ENCODE data around the gene DPF1. TPM values are rescaled to one million over a fixed set of nuclear protein-coding genes. Genes with fewer than 3 reads are reported as not detected.

The DPF1 gene
- total and polyA plus RNA-seq, 2 donors from 2014 or later = not detected

GRCh38 chr19:38162094-38162493, 61.9 kb downstream of the DPF1 start:
- Histone ChIP-seq H3K27ac (ENCODE audit: low read depth in 2 of 2, low read length in 2 of 2) (no peak overlapping the region), H3K4me3 (ENCODE audit: low read length in 3 of 3) (no peak overlapping the region), H3K36me3 (ENCODE audit: control insufficient read depth in 2 of 3, insufficient read depth in 3 of 3, low read length in 3 of 3) (peaks cover 3 to 28% (median 15%) of the 10 kb centered on the region in 3 donors), H3K9me3 (ENCODE audit: control insufficient read depth in 2 of 3, insufficient read depth in 1 of 3, low read length in 3 of 3) (peaks cover 0 to 7% (median 0%) of the 10 kb centered on the region in 3 donors), H3K4me1 (ENCODE audit: control insufficient read depth in 2 of 3, insufficient read depth in 2 of 3, low read depth in 1 of 3, low read length in 3 of 3) (no peaks in the 10 kb centered on the region), H3K27me3 (ENCODE audit: control insufficient read depth, insufficient read depth, low read length) (no peaks in the 10 kb centered on the region), H3K9ac (ENCODE audit: low read length in 3 of 3) (no peak overlapping the region)
- DNase-seq (no peak), FAIRE-seq (no peak)
- no peak for TF ChIP-seq CTCF (IDR thresholded peaks at IDR 0.05; ENCODE audit: borderline replicate concordance, extremely low read depth, insufficient read depth)
- intact Hi-C loops (cut with DNase I) = no loop called here

Other genes starting within 250 kb of the DPF1 start
- 66.0 TPM for gene PPP1R14A, start 32.2 kb upstream of the DPF1 start, total RNA-seq
- gene PPP1R14A, start 32.2 kb upstream of the DPF1 start, polyA plus RNA-seq (ENCODE audit: insufficient read depth, low read depth, low replicate concordance) = 69.9 TPM
- 381 TPM for gene SPINT2, start 40.4 kb upstream of the DPF1 start, total RNA-seq
- gene SPINT2, start 40.4 kb upstream of the DPF1 start, polyA plus RNA-seq (ENCODE audit: insufficient read depth, low read depth, low replicate concordance) = 425 TPM
- gene C19orf33, start 80.0 kb upstream of the DPF1 start, total RNA-seq = 43.9 TPM
- 40.3 TPM for gene C19orf33, start 80.0 kb upstream of the DPF1 start, polyA plus RNA-seq (ENCODE audit: insufficient read depth, low read depth, low replicate concordance)
- 30.3 TPM for gene YIF1B, start 91.7 kb upstream of the DPF1 start, total RNA-seq
- gene YIF1B, start 91.7 kb upstream of the DPF1 start, polyA plus RNA-seq (ENCODE audit: insufficient read depth, low read depth, low replicate concordance) = 62.7 TPM
- 7.2 TPM for gene KCNK6, start 95.6 kb upstream of the DPF1 start, total RNA-seq
- 2.2 TPM for gene KCNK6, start 95.6 kb upstream of the DPF1 start, polyA plus RNA-seq (ENCODE audit: insufficient read depth, low read depth, low replicate concordance)
- 9.6 TPM for gene CATSPERG, start 111.6 kb upstream of the DPF1 start, total RNA-seq
- gene CATSPERG, start 111.6 kb upstream of the DPF1 start, polyA plus RNA-seq (ENCODE audit: insufficient read depth, low read depth, low replicate concordance) = 6.0 TPM
- gene PSMD8, start 150.3 kb upstream of the DPF1 start, total RNA-seq = 126 TPM
- 217 TPM for gene PSMD8, start 150.3 kb upstream of the DPF1 start, polyA plus RNA-seq (ENCODE audit: insufficient read depth, low read depth, low replicate concordance)
- 1.6 TPM for gene GGN, start 163.8 kb upstream of the DPF1 start, total RNA-seq
- 0.92 TPM for gene GGN, start 163.8 kb upstream of the DPF1 start, polyA plus RNA-seq (ENCODE audit: insufficient read depth, low read depth, low replicate concordance)
- 8.7 TPM for gene SPRED3, start 164.5 kb upstream of the DPF1 start, total RNA-seq
- 0.17 TPM for gene SPRED3, start 164.5 kb upstream of the DPF1 start, polyA plus RNA-seq (ENCODE audit: insufficient read depth, low read depth, low replicate concordance)
- gene FAM98C, start 178.9 kb upstream of the DPF1 start, total RNA-seq = 22.3 TPM
- gene FAM98C, start 178.9 kb upstream of the DPF1 start, polyA plus RNA-seq (ENCODE audit: insufficient read depth, low read depth, low replicate concordance) = 25.2 TPM
- 3.6 TPM for gene RASGRP4, start 202.0 kb upstream of the DPF1 start, total RNA-seq
- 0.80 TPM for gene RASGRP4, start 202.0 kb upstream of the DPF1 start, polyA plus RNA-seq (ENCODE audit: insufficient read depth, low read depth, low replicate concordance)
- 2.8 TPM for gene RYR1, start 209.5 kb upstream of the DPF1 start, total RNA-seq
- gene RYR1, start 209.5 kb upstream of the DPF1 start, polyA plus RNA-seq (ENCODE audit: insufficient read depth, low read depth, low replicate concordance) = 0.69 TPM